ENCODE data around the gene CARD19.
A peak's percentile ranks its signal among the peaks of the same experiment; 100 is the strongest.
"Not testable (repeated sequence)": the region's sequence is repeated elsewhere in the genome, so short reads cannot be mapped to it uniquely, and the experiment has no call there.

Gene CARD19

GRCh38 chr9:93095205-93096130, 549 bp upstream of the CARD19 start:
- intact Hi-C loops (cut with DNase I), result loop anchor here (5.0 kb wide), 2 partner anchors 37 to 357 kb away; partner anchors contain the start of genes FAM120A, FAM120AOS and NINJ1

GRCh38 chr9:93096811-93097382, 880 bp downstream of the CARD19 start:
- DNase-seq, result peak in 1 of 42 donors; percentile 3
- intact Hi-C loops (cut with DNase I), result loop anchor here (5.0 kb wide), 2 partner anchors 35 to 355 kb away; partner anchors contain the start of genes FAM120A, FAM120AOS and NINJ1

More at GRCh38 chr9:93095205-93096130, 549 bp upstream of the CARD19 start:
- peak; percentile 99 to 100 (median 100) for DNase-seq

- intact Hi-C loops (cut with DNase I), result loop anchor here (5.0 kb wide), 2 partner anchors 35 to 355 kb away; partner anchors contain the start of genes FAM120A, FAM120AOS and NINJ1
- peak in 31 of 42 donors; percentile 28 to 80 (median 53) for DNase-seq
These were observed 1.6 kb downstream of the CARD19 start for GRCh38 chr9:93097511-93098201.

- intact Hi-C loops (cut with DNase I), result loop anchor here (5.0 kb wide), 2 partner anchors 34 to 354 kb away; partner anchors contain the start of genes FAM120A, FAM120AOS and NINJ1
- peak; percentile 58 to 96 (median 76) for DNase-seq
These were observed 2.4 kb downstream of the CARD19 start for GRCh38 chr9:93098236-93098946.

GRCh38 chr9:93099551-93100275, 3.7 kb downstream of the CARD19 start:
- DNase-seq, result peak in 2 of 42 donors; percentile 3 to 7
- intact Hi-C loops (cut with DNase I), result loop anchor here (5.0 kb wide), 2 partner anchors 33 to 353 kb away; partner anchors contain the start of genes FAM120A, FAM120AOS and NINJ1

- no peak for DNase-seq
- intact Hi-C loops (cut with DNase I), result no loop called here
These were observed 4.2 kb downstream of the CARD19 start for GRCh38 chr9:93100276-93100636.

- intact Hi-C loops (cut with DNase I); DNase-seq: not testable (repeated sequence)
These were observed 5.1 kb downstream of the CARD19 start for GRCh38 chr9:93101086-93101485.

- no peak for DNase-seq
- intact Hi-C loops (cut with DNase I), result no loop called here
These were observed 9.6 kb downstream of the CARD19 start for GRCh38 chr9:93105620-93106019.

- DNase-seq, result peak in 5 of 42 donors; percentile 0 to 9 (median 2)
- intact Hi-C loops (cut with DNase I), result no loop called here
These were observed 11.3 kb downstream of the CARD19 start for GRCh38 chr9:93107151-93107824.

GRCh38 chr9:93107825-93108161, 11.8 kb downstream of the CARD19 start:
- intact Hi-C loops (cut with DNase I), result no loop called here
- DNase-seq, result peak in 2 of 42 donors; percentile 2 to 11

- DNase-seq, result peak in 3 of 42 donors; percentile 2 to 18 (median 6)
These were observed 12.4 kb downstream of the CARD19 start for GRCh38 chr9:93108291-93109041.

GRCh38 chr9:93110311-93110855, 14.4 kb downstream of the CARD19 start:
- DNase-seq, result peak in 6 of 42 donors; percentile 3 to 28 (median 10)
- intact Hi-C loops (cut with DNase I), result loop anchor here (5.0 kb wide), 1 partner anchor 197 kb away; no protein-coding TSS in a partner anchor

More at GRCh38 chr9:93108291-93109041, 12.4 kb downstream of the CARD19 start:
- intact Hi-C loops (cut with DNase I), result no loop called here

- intact Hi-C loops (cut with DNase I), result loop anchor here (5.0 kb wide), 1 partner anchor 196 kb away; no protein-coding TSS in a partner anchor
- DNase-seq, result peak in 4 of 42 donors; percentile 0 to 10 (median 2)
These were observed 15.0 kb downstream of the CARD19 start for GRCh38 chr9:93111001-93111370.

- intact Hi-C loops (cut with DNase I), result loop anchor here (5.0 kb wide), 1 partner anchor 196 kb away; no protein-coding TSS in a partner anchor
- peak in 6 of 42 donors; percentile 3 to 12 (median 8) for DNase-seq
These were observed 15.5 kb downstream of the CARD19 start for GRCh38 chr9:93111371-93112115.

Measured in head of caudate nucleus (tissue), 42 donors.